ENCODE data around the gene DNAJB12.
"Not testable (repeated sequence)": the region's sequence is repeated elsewhere in the genome, so short reads cannot be mapped to it uniquely, and the experiment has no call there.

Gene DNAJB12

DNA sequence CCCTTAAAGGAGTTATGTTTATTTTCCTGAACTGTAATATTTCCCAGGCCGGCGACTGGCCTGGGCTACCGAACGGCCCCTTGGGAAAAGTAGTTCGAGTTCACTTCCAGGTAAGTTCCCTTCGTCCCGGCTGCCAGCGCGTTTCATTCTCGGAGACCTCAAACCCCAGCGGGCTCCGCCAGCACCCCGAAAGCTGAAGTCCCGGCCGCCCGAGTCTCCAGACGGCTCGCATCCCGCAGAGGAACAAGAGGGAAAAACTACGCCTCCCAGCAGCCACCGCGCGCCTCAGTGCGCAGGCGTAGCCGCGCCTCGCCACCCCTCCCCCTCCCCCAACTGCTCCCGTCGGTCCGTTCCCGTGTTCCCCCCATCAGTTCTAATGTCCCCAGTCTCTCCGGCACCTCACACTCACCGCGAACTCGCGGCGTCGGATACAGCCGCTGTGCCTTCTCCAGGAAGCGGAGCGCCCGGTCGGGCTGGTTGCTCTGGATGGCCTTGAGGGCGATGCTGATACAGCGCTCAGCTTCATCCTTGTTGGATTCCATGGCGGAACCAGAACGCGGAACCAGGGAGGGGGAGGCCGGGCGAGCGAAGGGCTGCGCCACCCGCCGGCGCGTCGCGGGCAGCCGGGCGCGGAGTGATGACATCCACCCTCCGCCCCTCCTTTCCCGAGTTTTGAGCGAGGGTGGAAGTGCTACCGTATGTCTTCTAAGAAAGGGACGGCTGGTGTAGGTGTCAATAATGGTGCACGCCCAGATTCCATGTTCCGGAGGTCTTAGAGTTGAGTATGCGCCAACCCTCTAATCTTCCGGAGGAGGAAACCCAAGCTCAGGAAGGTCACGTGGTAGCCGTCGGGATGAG is at the start of gene DNAJB12:
Gene DNAJB12 (minus strand): TSS at position 564 of the 858 bp plus-strand sequence. CDS start 22 bp downstream, at position 542.
- Histone ChIP-seq H3K27me3 (replicated peaks; ENCODE audit: control insufficient read depth, insufficient read depth, low read length) (no peaks in the 10 kb centered on the region), H3K4me3 (replicated peaks; ENCODE audit: low read depth, low read length) (peak within 1 kb of the TSS; percentile 97), H3K36me3 (ENCODE audit: control insufficient read depth, insufficient read depth, low read length) (peaks cover 9% of the 10 kb centered on the region)
- TF ChIP-seq CTCF (IDR thresholded peaks at IDR 0.05; ENCODE audit: insufficient read depth, low read length, poor library complexity, severe bottlenecking): no peak
- peak; percentile 98 for DNase-seq (ENCODE audit: extremely low read depth, insufficient read length)

GRCh38 chr10:72395581-72395980 is 40.9 kb upstream of the DNAJB12 start:
- not testable (repeated sequence) for H3K36me3 ChIP-seq (ENCODE audit: control insufficient read depth, insufficient read depth, low read length); DNase-seq (ENCODE audit: extremely low read depth, insufficient read length); H3K4me3 ChIP-seq (replicated peaks; ENCODE audit: low read depth, low read length); H3K27me3 ChIP-seq (replicated peaks; ENCODE audit: control insufficient read depth, insufficient read depth, low read length)

GRCh38 chr10:72392571-72392970 is 37.9 kb upstream of the DNAJB12 start:
- no peaks in the 10 kb centered on the region for H3K36me3 ChIP-seq (ENCODE audit: control insufficient read depth, insufficient read depth, low read length)
- no peak for DNase-seq (ENCODE audit: extremely low read depth, insufficient read length)
- no peak for TF ChIP-seq CTCF (IDR thresholded peaks at IDR 0.05; ENCODE audit: insufficient read depth, low read length, poor library complexity, severe bottlenecking)
- no peaks in the 10 kb centered on the region for H3K27me3 ChIP-seq (replicated peaks; ENCODE audit: control insufficient read depth, insufficient read depth, low read length)
- H3K4me3 ChIP-seq (replicated peaks; ENCODE audit: low read depth, low read length): no peak overlapping the region

DNA sequence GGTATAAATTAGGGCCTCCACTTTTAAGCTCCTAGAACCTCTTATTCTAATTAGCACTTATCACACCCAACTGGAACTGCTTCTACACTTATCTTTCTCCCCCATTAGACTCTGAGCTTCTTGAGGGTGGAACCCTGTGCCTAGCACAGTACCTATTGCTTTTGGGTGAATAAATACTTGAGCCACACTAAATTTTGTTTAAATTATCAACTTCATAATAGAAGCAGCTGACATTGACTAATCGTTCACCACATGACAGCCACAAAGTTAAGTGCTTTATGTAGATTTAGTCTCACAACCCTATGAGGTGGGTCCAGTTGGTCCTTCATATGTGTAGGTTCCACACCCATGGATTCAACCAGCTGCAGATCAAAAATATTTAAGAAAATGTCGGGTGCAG is 36.0 kb upstream of the DNAJB12 start:
- TF ChIP-seq CTCF (IDR thresholded peaks at IDR 0.05; ENCODE audit: insufficient read depth, low read length, poor library complexity, severe bottlenecking): no peak
- no peak for DNase-seq (ENCODE audit: extremely low read depth, insufficient read length)
- Histone ChIP-seq H3K4me3 (replicated peaks; ENCODE audit: low read depth, low read length) (no peak overlapping the region), H3K36me3 (ENCODE audit: control insufficient read depth, insufficient read depth, low read length) (no peaks in the 10 kb centered on the region), H3K27me3 (replicated peaks; ENCODE audit: control insufficient read depth, insufficient read depth, low read length) (no peaks in the 10 kb centered on the region)

DNA sequence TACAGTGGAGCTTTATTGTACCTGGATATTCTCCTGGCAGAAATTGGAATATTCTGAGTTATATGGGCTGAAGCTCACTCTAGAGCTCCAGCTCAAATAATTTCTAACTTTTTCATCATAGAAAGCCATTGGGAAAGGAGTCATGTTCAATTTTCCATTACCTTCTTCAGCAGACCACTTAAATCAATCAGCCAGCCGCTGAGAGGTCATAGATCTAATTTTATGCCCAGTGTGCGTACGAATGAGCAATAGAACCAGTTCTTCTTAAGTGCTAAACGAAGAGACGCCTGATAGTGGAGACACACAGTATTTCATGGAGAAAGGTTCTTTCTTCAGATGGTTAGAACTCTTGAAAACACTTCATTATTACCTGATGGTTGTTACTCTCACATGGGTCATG is 35.0 kb upstream of the DNAJB12 start:
- Histone ChIP-seq H3K36me3 (ENCODE audit: control insufficient read depth, insufficient read depth, low read length) (no peaks in the 10 kb centered on the region), H3K4me3 (replicated peaks; ENCODE audit: low read depth, low read length) (no peak overlapping the region), H3K27me3 (replicated peaks; ENCODE audit: control insufficient read depth, insufficient read depth, low read length) (no peaks in the 10 kb centered on the region)
- no peak for DNase-seq (ENCODE audit: extremely low read depth, insufficient read length)
- TF ChIP-seq CTCF (IDR thresholded peaks at IDR 0.05; ENCODE audit: insufficient read depth, low read length, poor library complexity, severe bottlenecking): no peak

DNA sequence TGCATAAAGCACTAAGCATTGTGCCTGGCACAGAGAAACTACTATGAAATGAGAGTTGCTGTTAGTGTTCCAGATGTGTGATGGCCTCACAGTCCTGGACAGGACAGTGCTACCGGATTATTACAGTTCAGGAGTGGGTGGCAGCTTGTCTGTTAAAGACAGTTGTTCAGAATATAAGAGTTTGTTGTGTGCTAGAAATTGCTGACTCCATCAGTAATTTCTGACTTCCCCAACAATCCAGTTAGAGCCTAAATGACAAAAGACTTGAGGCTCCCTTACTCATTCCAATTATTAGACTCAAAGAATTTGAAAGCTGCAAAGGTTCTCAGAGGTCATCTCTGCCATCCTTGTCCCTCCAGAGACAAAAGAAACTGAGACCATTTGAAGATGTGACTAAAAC is 34.3 kb upstream of the DNAJB12 start:
- TF ChIP-seq CTCF (IDR thresholded peaks at IDR 0.05; ENCODE audit: insufficient read depth, low read length, poor library complexity, severe bottlenecking): no peak
- H3K4me3 ChIP-seq (replicated peaks; ENCODE audit: low read depth, low read length): no peak overlapping the region
- no peak for DNase-seq (ENCODE audit: extremely low read depth, insufficient read length)
- no peaks in the 10 kb centered on the region for H3K36me3 ChIP-seq (ENCODE audit: control insufficient read depth, insufficient read depth, low read length)
- H3K27me3 ChIP-seq (replicated peaks; ENCODE audit: control insufficient read depth, insufficient read depth, low read length): no peaks in the 10 kb centered on the region
